Colonic mucosa (tissue), 4 donors: ENCODE results near the gene PDE1C. TPM values are rescaled to one million over a fixed set of nuclear protein-coding genes. Genes with fewer than 3 reads are reported as not detected.

ENCODE experiments used
- DNase-seq: peaks from one replicate; pipeline ENCODE4 v3.0.0-alpha.2; 2020
- H3K27ac ChIP-seq: fragments of 200-600 bp; one replicate; pipeline ENCODE4 v1.8.0; 2021
- H3K27me3 ChIP-seq: fragments of 200-600 bp; one replicate; pipeline ENCODE4 v1.8.0; 2021
- H3K36me3 ChIP-seq: fragments of 200-600 bp; one replicate; pipeline ENCODE4 v1.8.0; 2021
- H3K4me1 ChIP-seq: fragments of 200-600 bp; one replicate; pipeline ENCODE4 v1.8.0; 2021; ENCODE audit warnings: mild to moderate bottlenecking
- H3K4me3 ChIP-seq: fragments of 200-600 bp; one replicate; pipeline ENCODE4 v1.8.0; 2021
- H3K9ac ChIP-seq, 2 donors: one replicate each; pipeline ENCODE4 v1.7.0; 2013; ENCODE audit warnings: control low read depth in 2 of 2, low read depth in 2 of 2, low read length in 2 of 2
- H3K9me3 ChIP-seq: fragments of 200-600 bp; one replicate; pipeline ENCODE4 v1.8.0; 2021
- CTCF ChIP-seq: fragments of 200-600 bp; IDR thresholded peaks from one replicate; pipeline ENCODE4 v1.8.0; 2022; ENCODE audit warnings: antibody characterized with exemption, mild to moderate bottlenecking
- intact Hi-C: fragments of 100-400 bp; cut with DNase I; formaldehyde crosslinking; loops from one replicate; pipeline ENCODE4 v1.14.1; 2022
- total RNA-seq, 2 donors: library from RNA; stranded (reverse); fragmentation: NEBNext Ultra II Directional in 1 of 2; extraction: Animal tissue kit (Norgen Biotek cat#: 25700) in 1 of 2; gene quantifications; one replicate each; pipeline ENCODE4 v1.2.1, GENCODE V29; 2021
- donor health status: healthy.
- donor health status: DM: no; HTN: no; CAD: no.
- donor health status: DM: no; HTN: no; CAD: no.

Gene PDE1C
- total RNA-seq, 2 donors from 2014 or later, result 1.2 to 2.7 TPM

- Histone ChIP-seq H3K9me3 (no peaks in the 10 kb centered on the region), H3K27me3 (no peaks in the 10 kb centered on the region), H3K4me3 (no peak overlapping the region), H3K27ac (no peak overlapping the region), H3K9ac (no peak overlapping the region), H3K36me3 (no peaks in the 10 kb centered on the region), H3K4me1 (no peaks in the 10 kb centered on the region)
- intact Hi-C loops, result no loop called here
- TF ChIP-seq CTCF, result no peak
- DNase-seq, result no peak
Measured at GRCh38 chr7:32108651-32109050, 38.4 kb upstream of the PDE1C start.

- Histone ChIP-seq H3K27ac (no peak overlapping the region), H3K36me3 (no peaks in the 10 kb centered on the region), H3K27me3 (no peaks in the 10 kb centered on the region), H3K9ac (no peak overlapping the region), H3K4me3 (no peak overlapping the region), H3K4me1 (no peaks in the 10 kb centered on the region), H3K9me3 (no peaks in the 10 kb centered on the region)
- intact Hi-C loops, result no loop called here
- no peak for TF ChIP-seq CTCF
- DNase-seq, result no peak
Measured at GRCh38 chr7:32104766-32105165, 34.6 kb upstream of the PDE1C start.

- intact Hi-C loops, result no loop called here
- no peaks in the 10 kb centered on the region for H3K36me3 ChIP-seq
- no peak for TF ChIP-seq CTCF
- H3K4me1 ChIP-seq, result no peaks in the 10 kb centered on the region
- H3K9me3 ChIP-seq, result no peaks in the 10 kb centered on the region
- H3K27me3 ChIP-seq, result no peaks in the 10 kb centered on the region
- no peak overlapping the region for H3K27ac ChIP-seq
- no peak overlapping the region for H3K9ac ChIP-seq
- DNase-seq, result no peak
- no peak overlapping the region for H3K4me3 ChIP-seq
Measured at GRCh38 chr7:32103361-32103760, 33.2 kb upstream of the PDE1C start.

- Histone ChIP-seq H3K9me3 (no peaks in the 10 kb centered on the region), H3K36me3 (no peaks in the 10 kb centered on the region), H3K4me3 (no peak overlapping the region), H3K27ac (no peak overlapping the region), H3K4me1 (no peaks in the 10 kb centered on the region), H3K9ac (no peak overlapping the region), H3K27me3 (no peaks in the 10 kb centered on the region)
- no peak for TF ChIP-seq CTCF
- no peak for DNase-seq
- intact Hi-C loops, result no loop called here
Measured at GRCh38 chr7:32102432-32102873, 32.2 kb upstream of the PDE1C start.

GRCh38 chr7:32100407-32100907 is 30.2 kb upstream of the PDE1C start:
- Histone ChIP-seq H3K27ac (no peak overlapping the region), H3K36me3 (no peaks in the 10 kb centered on the region), H3K4me1 (no peaks in the 10 kb centered on the region), H3K27me3 (no peaks in the 10 kb centered on the region), H3K9me3 (no peaks in the 10 kb centered on the region), H3K9ac (no peak overlapping the region), H3K4me3 (no peak overlapping the region)
- no peak for TF ChIP-seq CTCF
- no peak for DNase-seq
- intact Hi-C loops, result no loop called here
